Measurements from ENCODE around the gene MOB2. TPM values are rescaled to one million over a fixed set of nuclear protein-coding genes. Genes with fewer than 3 reads are reported as not detected.

The MOB2 gene
- total RNA-seq, 1 donor from 2014 or later: 49.5 TPM

- TF ChIP-seq CTCF (IDR thresholded peaks at IDR 0.05; ENCODE audit: borderline replicate concordance): no peak
- Histone ChIP-seq H3K4me1 (peaks cover 90% of the 10 kb centered on the region), H3K4me3 (peak overlapping the region; percentile 54), H3K27ac (replicated peaks) (peak overlapping the region; percentile 61), H3K27me3 (ENCODE audit: low read depth) (no peaks in the 10 kb centered on the region), H3K36me3 (peaks cover 4% of the 10 kb centered on the region), H3K9me3 (replicated peaks) (no peaks in the 10 kb centered on the region)
- peak; percentile 14 for DNase-seq
- intact Hi-C loops (cut with micrococcal nuclease): no loop called here
Measured at GRCh38 chr11:1485504-1485885, 1.1 kb downstream of the MOB2 start.

DNA sequence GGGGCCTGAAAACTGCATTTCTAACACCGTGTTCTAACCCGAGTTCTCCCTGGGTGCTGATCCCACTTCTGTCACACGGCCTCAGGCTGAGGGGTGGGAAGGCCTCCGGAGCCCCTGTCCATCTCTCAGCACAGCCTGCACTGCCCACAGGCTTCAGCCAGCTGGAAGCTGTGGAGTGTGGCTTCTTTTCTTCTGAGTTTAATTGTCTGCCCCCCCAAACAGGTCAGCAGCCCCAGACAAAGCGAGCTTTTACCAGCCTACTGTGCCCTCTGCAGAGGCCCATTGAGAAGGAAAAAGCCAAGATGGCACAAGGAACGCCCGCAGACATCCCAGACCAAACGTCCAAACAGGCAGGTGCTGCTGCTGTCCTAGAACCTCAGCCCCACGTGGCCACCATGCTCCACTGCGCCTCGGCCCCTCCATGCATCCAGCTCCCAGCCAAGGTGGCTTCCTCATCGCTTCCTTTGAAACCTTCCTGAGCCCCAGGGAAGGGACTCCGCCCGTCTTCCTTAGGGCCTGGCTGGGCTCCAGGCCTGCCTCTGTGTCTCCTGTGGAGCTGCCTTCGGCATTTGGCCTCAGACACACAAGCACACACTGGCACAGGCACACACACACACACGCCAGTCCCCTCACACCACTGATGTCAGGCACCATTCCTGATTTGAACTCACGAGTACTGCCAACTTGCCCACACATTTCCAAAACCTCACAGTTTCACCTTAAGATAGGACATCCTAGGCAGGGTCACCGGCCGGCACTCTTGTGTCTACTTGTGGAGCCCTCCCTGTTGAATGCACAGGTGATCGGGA, 1.7 kb downstream of the MOB2 start:
- intact Hi-C loops (cut with micrococcal nuclease): no loop called here
- peak overlapping the region; percentile 54 for H3K4me3 ChIP-seq

DNA sequence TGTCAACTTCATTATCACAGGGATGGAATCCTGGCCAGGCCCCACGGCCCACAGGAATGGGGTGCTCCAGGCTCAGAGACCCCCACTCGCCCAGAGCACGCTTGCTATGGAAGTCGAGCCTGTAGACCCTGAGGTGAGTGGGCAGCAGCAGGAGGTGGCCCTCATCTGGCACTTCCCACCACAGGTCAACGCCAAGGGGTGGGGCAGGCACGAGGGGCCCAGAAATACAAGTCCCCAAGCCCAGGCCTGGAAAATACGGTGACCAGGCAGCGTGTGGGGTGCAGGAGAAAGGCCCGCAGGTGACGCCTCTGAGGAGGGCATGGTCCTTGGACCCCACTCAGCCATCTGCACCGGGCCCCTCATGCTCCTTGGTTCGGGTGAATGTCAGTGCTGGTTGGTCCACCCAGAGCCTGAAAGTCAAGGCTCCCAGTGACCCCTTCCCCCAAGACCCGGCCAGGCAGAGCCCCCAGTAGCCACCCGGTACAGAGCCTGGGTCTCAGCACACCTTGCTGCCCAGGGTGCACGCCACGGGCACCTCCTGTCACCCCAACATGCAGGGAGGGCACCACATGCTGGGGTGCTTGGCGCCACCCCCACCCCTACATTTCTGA, 2.4 kb downstream of the MOB2 start:
- intact Hi-C loops (cut with micrococcal nuclease): no loop called here
- H3K27me3 ChIP-seq (ENCODE audit: low read depth): no peaks in the 10 kb centered on the region
- TF ChIP-seq CTCF (IDR thresholded peaks at IDR 0.05; ENCODE audit: borderline replicate concordance): no peak
- peaks cover 91% of the 10 kb centered on the region for H3K4me1 ChIP-seq
- H3K9me3 ChIP-seq (replicated peaks): no peaks in the 10 kb centered on the region
- H3K4me3 ChIP-seq: no peak overlapping the region
- H3K36me3 ChIP-seq: peaks cover 17% of the 10 kb centered on the region
- H3K27ac ChIP-seq (replicated peaks): peak overlapping the region; percentile 61
- DNase-seq: peak; percentile 8

More for the DNA sequence above, 1.7 kb downstream of the MOB2 start:
- Histone ChIP-seq H3K27me3 (ENCODE audit: low read depth) (no peaks in the 10 kb centered on the region), H3K27ac (replicated peaks) (peak overlapping the region; percentile 61), H3K4me1 (peaks cover 91% of the 10 kb centered on the region), H3K9me3 (replicated peaks) (no peaks in the 10 kb centered on the region), H3K36me3 (peaks cover 10% of the 10 kb centered on the region)
- DNase-seq: peak; percentile 33
- peak; percentile 25 for TF ChIP-seq CTCF (IDR thresholded peaks at IDR 0.05; ENCODE audit: borderline replicate concordance)

GRCh38 chr11:1483445-1483961, 3.1 kb downstream of the MOB2 start:
- Histone ChIP-seq H3K4me1 (peaks cover 93% of the 10 kb centered on the region), H3K27ac (replicated peaks) (peak overlapping the region; percentile 46), H3K27me3 (ENCODE audit: low read depth) (no peaks in the 10 kb centered on the region), H3K36me3 (peaks cover 24% of the 10 kb centered on the region), H3K9me3 (replicated peaks) (no peaks in the 10 kb centered on the region), H3K4me3 (no peak overlapping the region)
- intact Hi-C loops (cut with micrococcal nuclease): no loop called here
- peak; percentile 15 for DNase-seq
- no peak for TF ChIP-seq CTCF (IDR thresholded peaks at IDR 0.05; ENCODE audit: borderline replicate concordance)

DNA sequence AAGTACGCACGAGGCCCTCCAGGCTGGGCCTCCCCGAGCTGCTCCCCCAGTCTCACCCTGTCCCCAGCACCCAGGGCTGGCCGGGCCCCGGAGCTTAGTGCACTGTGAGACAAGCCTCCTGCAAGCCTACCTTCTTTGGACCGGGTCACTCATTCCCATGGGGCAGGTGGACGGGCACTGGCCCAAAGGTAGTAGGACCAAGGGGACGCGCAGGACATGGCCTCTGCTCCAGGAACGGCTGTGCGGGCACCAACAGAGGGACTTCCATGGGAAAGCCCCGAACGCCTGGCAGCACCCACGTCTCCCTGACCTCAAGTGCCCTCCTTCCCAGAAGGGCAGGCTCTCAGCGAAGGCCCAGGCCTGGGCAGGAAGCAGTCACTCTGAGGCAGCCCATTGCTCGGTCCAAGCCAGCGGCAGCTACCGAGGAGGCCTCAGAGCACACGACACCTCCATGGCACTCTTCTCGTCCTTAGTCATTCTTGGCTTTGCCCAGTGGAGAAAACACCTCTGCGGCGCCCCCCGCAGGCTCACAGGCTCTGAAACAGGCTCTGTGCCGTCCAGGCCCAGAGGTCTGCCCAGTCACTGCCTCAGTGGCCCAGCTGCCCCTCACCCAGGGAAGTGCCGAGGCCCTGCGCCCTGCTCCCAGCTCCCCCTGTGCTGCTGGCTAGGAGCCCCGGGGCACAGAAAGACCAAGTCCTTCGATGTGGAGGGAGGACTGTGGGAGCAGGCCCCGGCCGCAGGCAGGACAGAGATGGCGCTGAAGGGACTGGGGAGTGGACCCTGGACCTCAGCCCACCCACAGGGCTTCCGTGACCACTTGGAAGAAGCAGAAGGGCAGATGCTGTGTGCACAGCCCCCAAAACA, 3.8 kb downstream of the MOB2 start:
- DNase-seq: peak; percentile 15
- H3K4me3 ChIP-seq: no peak overlapping the region
- no peaks in the 10 kb centered on the region for H3K9me3 ChIP-seq (replicated peaks)
- TF ChIP-seq CTCF (IDR thresholded peaks at IDR 0.05; ENCODE audit: borderline replicate concordance): no peak
- H3K27me3 ChIP-seq (ENCODE audit: low read depth): no peaks in the 10 kb centered on the region
- H3K36me3 ChIP-seq: peaks cover 31% of the 10 kb centered on the region
- intact Hi-C loops (cut with micrococcal nuclease): no loop called here
- peak overlapping the region; percentile 46 for H3K27ac ChIP-seq (replicated peaks)
- peaks cover 86% of the 10 kb centered on the region for H3K4me1 ChIP-seq
